ENCODE data around the gene PLCH1.

- TF ChIP-seq CTCF (IDR thresholded peaks at IDR 0.05) (no peak), POLR2A (IDR thresholded peaks at IDR 0.05) (no peak), EP300 (IDR thresholded peaks at IDR 0.05) (no peak)
Observed at GRCh38 chr3:155385896-155386625, 358.8 kb downstream of the PLCH1 start.
